CD1c-positive myeloid dendritic cell (primary cell): ENCODE data around the gene AZIN2.
A peak's percentile ranks its signal among the peaks of the same experiment; 100 is the strongest.
"Not testable (repeated sequence)": the region's sequence is repeated elsewhere in the genome, so short reads cannot be mapped to it uniquely, and the experiment has no call there.

ENCODE experiments used
- DNase-seq: peaks from one replicate; pipeline ENCODE4 v3.0.0-alpha.2; 2016; ENCODE audit errors: extremely low spot score

Gene AZIN2

DNA sequence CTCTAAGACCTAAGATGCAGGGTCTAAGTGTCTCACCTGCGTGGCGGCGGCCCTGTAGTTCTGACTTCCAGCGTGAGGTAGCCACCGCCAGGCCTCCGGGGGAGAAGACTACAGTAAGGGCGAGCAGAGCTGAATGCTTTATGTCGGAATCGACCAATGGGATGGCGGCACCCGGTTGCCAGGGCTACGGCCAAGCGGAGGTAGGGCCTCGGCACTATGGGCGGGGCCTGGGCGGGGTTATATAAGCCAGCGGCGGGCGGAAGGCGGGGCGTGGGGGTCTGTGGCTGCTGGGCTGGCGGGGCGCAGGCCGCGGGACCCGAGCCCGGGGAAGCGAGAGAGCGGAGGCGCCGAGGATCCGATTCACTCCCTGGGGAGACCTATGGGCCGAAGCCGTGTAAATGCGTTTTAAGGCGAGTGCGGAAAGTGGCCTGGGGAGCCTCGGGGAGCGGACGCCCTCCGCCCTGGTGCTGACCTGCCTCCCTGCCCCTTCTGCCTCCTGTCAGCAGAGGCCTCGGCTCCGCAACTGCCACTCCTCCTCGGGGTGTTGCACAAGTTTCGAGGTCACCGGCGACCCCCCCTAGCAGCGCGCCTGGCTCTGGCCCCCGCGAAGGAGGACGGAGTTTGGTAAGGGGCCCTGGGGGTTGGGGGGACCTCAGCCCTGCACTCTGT lies at the start of gene AZIN2:
AZIN2 (plus strand) TSS at position 269 of the 669 bp plus-strand sequence. CDS start 1,097 bp downstream, outside the sequence.
- peak; percentile 96 for DNase-seq

DNA sequence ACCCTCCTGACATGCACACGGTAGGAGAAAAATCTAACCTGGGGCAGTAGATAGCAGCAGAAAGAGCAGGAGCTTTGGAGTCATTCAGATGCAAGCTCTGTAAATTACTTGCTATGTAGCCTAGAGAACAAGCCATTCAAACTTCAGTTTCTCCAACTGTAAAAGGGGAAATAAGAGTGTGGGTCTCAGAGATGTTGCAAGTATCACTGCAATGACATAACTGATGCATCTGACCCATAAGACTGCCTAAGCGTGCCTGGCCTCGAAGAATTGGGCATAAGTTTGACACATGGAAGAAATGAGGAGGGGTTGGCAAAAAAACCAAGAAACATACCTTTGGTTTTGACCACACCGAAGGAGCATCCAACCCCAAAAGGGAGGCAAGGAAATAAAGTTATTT lies 49.4 kb upstream of the AZIN2 start:
- peak; percentile 75 for DNase-seq

DNA sequence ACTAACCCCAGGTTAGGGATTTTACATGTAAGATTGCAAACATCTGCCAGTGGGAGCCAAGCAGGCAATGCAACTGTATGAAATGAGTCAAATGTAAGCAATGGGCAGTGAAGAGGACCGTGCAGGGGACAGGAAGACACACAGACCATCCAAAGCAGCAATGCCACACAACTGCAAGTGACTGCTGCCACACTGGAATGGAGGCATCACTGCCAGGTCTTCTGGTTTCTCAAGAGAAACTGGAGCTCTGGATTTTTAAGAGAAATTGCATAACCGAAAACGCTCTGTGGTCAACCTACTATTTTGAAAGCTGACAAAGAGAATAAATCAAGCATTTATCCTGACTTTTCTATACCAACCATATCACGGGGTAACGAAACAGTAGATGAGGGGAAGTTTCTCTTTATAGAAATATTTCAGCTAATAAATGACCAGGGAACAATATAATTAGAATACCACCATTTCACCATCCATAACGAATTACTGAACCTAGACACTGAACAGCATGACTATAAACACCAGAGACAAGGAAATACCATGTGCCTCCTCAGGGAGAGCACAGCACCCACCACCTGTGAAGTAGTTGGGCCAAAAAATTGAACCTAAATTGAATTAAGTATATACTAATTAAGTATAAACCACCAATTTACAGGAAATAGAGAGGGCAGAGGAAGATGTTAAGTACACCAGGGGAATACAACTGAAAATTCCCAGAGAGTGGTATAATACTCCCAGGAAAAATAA lies 48.7 kb upstream of the AZIN2 start:
- DNase-seq: peak; percentile 51

DNA sequence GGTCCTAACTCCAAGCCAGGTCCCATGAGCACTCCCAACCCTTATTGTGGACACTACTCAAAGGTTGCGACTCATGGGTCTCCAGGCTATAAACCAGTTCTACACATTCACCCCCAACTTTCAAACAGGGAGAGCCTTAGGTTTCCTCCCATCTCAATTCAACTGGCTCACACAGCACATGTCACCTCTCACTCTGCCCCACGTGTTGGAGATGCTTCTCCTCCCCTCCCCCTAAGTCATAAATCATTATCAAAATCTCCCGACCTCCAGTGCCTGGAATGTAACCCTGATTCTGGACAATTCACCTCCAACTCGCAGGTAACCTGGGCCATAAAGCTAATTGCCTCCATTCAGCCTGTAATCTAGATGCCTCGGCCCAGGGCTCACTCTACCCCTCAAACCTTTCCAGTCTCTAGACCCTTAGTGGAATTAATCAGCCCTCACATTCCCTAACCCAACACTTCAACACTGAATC lies 44.9 kb upstream of the AZIN2 start:
- DNase-seq: peak; percentile 33

DNA sequence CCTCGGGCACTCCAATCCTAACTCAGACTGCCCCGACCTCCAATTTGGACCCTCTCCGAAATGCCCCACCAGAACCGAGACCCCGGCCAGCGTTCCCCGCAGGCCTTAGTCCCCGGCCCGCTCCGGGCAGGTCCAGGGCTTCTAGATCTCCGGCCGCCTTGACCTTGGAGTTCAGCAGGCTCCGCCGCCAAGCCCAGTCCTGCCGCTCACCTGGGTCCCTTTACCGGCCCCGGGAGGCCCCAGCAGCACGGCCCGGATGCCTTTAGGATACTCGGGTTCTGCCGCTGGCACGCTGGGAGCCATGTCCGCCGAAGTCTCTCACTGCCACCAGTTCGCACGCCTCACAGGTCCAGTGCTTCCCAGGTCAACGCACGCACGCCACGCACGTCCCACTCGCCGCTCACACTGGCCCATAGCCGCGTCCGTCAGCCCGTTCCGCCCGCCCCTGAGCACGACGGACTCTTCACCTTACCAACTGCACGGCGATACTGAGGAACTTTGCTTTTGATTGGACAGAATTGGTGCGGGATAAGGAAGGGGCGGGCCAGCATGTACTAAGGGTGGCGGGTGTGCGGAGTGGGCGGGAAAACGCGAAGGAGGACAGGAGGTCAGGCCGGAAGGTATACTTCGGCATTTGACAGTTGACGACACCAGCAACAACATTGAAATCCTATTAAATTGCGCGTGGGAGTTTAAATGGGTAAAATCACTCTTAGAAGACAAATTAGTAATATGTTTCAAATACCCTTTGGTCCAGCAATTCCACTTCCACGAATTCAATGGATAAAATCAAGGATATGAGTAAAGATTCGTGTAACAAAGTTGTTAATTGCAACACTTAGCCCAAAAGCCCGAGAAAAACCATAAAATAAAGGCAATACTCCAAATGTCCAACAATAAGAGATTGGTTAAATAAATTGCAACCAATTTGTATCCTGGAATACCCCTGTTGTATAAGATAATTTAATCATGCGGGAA lies 44.1 kb upstream of the AZIN2 start, which contains the start of gene AK2:
AK2 (minus strand) TSS at position 358 of the 978 bp plus-strand sequence; CDS start at position 303, 55 bp downstream.
- DNase-seq: peak; percentile 97

DNA sequence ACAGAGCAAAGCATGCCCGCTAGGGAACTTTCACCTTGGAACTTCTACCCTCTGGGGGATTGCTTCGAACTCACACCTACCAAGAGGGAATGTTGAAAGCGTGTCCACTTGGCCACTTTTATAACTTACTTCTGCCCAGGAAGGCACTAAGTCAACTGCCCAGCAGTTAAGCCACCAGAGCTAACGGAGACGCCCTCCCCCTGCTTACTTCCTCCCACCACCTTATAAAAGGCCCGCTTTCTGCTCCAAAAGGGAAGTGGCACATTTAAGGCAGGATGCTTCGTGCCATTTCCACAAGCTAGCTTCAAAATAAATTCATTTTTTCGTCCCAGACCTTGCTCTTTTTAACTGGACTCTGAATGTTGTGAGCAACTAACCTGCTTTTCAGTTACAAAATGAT lies 41.1 kb upstream of the AZIN2 start:
- DNase-seq: peak; percentile 87

DNA sequence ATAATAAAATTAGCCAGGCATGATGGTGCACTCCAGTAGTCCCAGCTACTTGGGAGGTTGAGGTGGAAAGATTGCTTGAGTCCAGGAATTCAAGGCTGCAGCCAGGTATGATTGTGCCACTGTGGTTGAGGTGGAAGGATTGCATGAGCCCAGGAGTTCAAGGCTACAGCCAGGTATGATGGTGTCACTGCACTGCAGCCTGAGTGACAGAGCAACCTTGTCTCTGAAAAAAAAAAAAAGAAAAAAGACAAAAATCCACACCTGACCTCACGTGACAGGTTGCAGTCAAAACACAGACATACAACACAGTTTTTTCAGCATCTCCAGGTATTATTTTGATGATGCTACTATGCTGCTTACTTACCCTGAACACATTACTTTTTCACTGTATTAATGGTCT lies 39.9 kb upstream of the AZIN2 start:
- DNase-seq: no peak

DNA sequence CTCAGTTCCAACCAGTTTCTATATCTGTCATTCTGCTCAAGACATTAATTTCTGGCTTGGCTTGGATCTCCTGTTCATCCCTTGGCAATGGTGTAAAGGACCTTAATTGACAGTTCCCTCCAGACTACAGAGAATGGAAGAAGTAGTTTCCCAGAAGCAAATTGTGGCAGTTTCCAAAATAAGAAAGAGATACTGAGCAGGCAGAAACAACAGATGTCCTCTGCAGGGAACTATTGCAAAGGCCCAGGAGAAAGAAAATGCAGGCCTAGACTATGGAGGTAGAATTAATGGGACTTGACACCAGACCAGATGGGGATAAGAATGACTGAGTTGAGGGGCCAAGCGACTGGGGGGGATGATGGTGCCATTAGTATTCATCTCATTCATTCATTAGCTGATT lies 38.1 kb upstream of the AZIN2 start:
- DNase-seq: no peak

DNA sequence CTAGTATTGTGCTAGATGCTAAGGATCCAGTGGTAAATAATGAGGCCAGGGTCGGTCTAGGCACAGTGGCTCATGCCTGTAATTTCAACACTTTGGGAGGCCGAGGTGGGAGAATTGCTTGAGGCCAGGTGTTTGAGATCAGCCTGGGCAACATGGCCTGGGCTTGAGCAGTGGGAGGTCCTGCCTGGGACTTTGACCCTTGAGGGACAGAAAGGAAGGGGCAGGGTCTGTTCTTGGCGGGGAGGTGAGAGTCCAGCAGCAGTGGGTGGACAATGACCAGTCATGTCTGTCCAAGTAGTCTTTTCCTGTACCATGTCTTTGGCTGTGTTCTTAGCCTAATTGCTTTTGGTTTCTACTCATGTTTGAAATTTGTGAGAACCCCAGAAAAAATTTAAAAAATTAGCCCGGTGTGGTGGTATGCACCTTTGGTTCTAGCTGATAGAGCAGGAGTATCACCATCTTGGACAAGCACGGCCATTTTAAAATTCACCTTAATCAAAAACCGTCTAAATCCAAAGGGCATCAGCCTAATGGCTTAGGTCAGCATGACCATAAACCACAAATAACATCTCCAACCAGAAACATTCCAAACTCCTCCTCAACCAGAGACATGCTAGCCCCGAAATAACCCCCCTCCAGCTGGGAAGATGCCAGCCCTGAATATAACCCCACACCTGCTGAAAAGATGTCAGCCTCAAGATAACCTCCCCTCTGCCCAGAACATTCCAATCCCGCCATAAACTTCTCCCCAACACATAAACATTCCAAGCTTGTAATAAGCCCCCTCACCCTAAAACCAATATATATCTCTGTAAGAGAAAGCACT lies 37.5 kb upstream of the AZIN2 start:
- no peak for DNase-seq

DNA sequence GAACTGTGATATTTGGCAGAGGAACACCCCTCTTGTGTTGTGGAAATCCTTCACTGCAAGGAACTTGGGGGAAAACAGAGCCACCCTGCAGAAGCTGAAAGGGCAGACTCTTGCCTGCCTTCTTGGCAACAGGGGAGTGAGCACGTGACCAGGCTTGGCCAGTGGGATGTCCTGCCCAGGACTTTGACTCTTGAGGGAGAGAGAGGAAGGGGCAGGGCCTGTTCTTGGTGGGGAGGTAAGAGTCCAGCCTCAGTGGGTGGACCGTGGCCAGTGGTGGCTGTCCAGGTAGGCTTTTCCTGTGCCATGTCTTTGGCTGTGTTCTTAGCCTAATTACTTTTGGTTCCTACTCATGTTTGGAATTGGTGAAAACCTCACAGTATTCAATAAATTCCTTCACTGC lies 35.7 kb upstream of the AZIN2 start:
- DNase-seq: no peak

DNA sequence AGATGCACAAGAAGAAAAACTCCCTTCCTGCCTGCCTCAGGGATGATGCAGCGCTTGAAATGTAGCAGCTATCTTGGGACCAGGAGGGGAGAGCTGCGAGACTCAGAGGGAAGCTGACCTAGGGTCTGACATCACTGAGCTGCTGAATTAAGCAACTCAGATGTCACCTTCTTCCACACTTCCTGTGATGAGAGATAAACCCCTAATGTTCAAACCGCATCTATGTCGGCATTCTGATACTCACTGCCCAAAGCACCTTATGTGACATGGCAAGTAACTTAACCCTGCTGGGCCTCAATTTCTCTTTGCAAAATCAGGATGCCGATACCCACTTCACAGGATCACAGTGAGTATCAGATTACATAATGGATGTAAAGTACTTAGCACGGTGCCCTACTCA lies 35.1 kb upstream of the AZIN2 start:
- DNase-seq: peak; percentile 57

DNA sequence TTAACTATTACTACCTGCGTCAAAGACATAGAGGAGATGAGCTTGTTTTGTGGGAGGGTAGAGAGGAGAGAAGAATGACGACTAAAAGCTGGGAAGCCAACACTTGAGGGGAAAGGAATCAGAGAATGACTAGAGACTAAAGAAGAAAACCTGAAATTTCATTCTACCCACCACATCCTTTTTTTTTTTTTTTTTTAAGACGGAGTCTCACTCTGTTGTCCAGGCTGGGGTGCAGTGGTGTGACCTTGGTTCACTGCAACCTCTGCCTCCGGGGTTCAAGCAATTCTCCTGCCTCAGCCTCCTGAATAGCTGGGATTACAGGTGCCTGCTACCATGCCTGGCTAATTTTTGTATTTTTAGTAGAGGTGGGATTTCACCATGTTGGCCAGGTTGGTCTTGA lies 34.7 kb upstream of the AZIN2 start:
- not testable (repeated sequence) for DNase-seq

DNA sequence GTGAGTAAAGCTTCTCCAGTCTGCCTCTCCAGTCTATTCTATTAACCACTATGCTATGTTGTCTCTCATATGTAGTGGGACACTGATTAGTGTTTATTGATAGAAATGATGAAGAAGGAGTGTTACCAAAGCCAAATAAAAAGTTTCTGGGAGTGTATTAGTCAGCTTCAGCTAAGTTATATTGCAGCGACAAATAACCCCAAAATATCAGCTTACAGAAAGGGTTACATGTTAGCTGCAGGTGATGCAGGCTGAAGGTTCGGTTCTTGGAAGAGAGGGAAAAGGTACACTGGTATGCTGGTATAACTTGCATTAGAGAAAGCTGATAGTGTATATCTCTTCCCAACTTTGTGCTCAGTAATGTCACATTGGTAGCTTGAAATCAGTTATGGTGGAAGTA lies 33.7 kb upstream of the AZIN2 start:
- no peak for DNase-seq

DNA sequence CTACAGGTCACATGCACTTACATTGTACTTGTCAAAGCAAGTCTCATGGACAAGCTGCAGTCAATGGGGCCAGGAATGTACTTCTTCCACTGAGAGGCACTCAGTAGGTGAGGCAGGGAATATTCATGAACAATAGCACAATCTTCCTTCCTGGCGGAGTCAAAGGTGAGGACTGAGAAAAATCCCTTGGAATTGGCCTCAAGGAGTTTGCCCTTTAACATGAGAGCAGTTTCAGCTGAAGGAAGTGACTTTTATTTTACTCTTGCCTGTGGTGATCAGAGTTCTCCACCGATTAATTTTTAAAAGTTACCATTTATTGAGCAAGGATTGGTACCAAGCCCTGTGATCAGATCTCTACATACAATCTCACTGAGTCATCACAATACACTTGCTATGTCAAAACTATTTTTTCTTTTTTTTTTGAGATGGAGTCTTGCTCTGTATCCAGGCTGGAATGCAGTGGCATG lies 33.1 kb upstream of the AZIN2 start:
- DNase-seq: no peak

DNA sequence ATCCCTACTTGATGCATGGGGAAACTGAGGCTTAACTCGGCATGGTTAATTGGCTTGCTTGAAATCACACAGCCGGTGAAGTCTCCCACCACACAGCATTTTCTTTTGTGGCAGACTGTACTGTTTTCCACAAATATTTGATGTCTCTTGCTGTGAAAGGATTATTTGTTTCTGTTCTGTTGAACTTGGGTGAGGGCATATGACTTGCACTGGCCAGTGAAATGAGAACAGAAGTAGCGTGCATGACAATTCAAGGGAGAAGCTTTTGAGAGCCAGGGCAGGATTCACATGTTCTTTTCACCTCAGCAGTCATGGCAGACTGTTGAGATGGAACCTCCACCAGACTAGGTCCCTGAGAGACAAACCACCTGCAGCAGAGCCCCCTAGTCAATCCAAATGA lies 32.5 kb upstream of the AZIN2 start:
- peak; percentile 38 for DNase-seq

DNA sequence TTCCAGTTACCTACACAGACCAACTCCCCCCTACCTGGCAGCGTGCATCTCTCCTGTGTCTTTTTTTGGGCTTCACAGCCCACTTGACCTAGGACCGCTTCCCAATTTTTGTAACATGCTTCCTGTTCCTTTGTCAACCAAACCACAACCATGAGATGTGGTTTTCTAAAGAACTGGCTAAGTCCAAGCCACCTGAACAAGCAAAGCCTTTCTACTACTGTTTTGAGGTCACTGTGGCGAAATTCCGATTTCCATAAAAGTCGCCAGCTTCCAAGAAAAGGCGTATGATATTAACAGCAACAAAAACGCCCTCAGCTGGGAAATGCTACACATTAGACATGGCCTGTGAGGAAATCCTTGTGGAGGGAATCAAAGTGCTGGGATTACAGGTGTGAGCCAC lies 31.6 kb upstream of the AZIN2 start:
- DNase-seq: peak; percentile 88

DNA sequence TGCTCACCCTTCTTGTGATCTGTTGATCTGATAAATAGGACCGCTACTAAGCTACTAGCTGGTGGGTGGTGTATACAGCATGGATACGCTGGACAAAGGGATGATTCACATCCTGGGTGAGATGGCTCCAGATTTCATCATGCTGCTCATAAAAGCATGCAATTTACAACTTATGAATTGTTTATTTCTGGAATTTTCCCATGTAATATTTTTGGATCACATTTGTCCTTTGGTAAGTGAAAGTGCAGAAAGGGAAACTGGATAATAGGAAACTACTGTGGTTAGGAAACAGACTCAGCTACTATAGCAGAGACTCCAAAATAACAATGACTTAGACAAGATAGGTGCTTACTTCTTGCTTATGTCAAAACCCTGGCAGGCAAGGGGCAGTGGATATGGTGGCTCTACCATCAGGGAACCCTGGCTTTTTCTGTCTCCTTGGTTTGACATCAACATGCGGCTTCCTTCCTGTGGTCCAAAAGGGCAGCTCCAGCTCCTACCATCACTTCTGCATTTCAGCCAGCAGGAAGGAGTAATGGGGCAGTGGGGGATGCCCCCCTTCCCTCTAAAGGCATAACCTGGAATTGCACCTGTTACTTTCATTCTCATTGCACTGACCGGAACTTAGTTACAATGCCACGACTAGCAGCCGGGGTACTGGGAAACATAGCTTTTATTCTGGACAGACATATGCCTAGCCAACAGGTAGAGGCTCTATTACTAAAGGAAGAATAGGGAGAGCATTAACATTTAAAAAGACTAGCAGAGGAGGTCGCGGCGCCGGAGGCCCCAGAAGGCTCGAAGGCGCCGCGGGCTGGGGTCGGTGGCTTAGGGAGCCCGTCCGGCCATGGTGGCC lies 30.5 kb upstream of the AZIN2 start:
- DNase-seq: peak; percentile 89

DNA sequence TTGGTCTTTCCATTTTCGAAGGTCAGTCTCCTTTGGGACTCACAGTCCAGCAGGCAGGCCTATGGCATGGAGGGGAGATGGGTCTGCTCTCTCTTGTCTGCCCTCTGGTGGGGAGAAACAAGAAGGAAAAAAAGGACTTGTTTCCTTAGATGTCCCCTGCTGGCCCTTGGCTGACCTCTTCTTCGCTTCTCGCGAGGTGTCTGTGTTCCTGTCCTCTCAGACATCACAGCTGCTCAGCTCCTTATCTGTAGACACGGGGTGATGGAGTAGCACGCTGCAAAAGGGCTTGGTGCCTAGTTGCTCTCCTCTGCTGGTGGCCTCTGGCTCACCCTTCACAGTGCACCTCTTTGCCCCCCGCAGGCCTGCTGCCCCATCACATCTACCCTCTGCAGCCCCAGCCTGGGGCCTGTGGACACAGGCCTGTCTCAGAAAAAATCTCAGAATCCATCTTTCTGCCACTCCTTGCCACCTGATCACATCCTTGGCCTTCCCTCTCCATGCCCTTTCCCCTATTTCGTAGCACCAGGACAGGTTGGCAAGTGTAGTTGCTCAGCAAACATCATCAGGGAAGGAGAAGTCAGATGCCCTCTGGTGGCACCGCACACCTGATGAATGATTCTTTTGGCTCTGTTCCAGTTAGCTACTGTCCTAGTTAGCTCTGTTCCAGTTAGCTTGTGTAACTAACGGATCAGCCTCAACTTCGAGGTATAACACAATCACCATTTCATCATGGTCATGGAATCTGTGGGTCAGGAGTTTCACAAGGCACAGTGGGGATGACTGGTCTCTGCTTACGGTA lies 25.5 kb upstream of the AZIN2 start:
- DNase-seq: peak; percentile 78

DNA sequence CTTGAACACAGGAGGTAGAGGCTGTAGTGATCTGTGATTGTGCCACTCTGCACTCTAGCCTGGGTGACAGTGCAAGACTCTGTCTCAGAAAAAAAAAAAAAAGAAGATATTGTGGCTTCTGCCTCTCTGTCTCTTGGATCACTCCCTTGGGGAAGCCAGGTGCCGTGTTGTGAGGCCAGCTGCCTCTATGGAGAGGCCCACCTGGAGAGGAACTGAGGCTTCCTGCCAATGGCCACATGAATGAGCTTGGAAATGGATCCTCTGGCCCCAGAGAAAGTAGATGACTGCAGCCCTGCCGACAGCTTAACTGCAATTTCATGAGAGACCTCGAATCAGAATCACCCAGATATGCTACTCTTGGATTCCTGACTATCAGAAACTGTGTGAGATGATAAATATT lies 24.5 kb upstream of the AZIN2 start:
- no peak for DNase-seq
